LNCAP (cell line): Measurements from ENCODE around the gene HSD17B3.

ENCODE experiments used
- TF ChIP-seq, protein P1 (sequence below): fragments of 450-650 bp; IDR thresholded peaks from 2 replicates; pipeline ENCODE4 v1.5.1; 2017; ENCODE audit warnings: mild to moderate bottlenecking

The HSD17B3 gene

DNA sequence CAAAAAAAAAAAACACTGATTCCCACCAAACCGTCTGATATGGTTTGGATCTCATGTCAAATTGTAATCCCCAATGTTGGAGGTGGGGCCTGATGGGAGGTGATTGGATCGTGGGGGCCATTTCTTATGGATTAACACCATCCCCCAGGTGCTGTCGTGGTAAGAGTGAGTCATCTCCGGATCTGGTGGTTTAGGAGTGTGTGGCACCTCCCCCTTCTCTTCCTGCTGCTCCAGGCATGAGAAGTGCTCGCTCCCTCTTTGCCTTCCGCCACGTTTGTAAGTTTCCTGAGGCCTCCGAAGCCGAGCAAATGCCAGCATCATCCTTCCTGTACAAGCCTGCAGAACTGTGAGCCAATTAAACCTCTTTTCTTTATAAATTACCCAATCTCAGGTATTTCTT, 45.2 kb downstream of the HSD17B3 start:
- TF ChIP-seq, protein P1, sequence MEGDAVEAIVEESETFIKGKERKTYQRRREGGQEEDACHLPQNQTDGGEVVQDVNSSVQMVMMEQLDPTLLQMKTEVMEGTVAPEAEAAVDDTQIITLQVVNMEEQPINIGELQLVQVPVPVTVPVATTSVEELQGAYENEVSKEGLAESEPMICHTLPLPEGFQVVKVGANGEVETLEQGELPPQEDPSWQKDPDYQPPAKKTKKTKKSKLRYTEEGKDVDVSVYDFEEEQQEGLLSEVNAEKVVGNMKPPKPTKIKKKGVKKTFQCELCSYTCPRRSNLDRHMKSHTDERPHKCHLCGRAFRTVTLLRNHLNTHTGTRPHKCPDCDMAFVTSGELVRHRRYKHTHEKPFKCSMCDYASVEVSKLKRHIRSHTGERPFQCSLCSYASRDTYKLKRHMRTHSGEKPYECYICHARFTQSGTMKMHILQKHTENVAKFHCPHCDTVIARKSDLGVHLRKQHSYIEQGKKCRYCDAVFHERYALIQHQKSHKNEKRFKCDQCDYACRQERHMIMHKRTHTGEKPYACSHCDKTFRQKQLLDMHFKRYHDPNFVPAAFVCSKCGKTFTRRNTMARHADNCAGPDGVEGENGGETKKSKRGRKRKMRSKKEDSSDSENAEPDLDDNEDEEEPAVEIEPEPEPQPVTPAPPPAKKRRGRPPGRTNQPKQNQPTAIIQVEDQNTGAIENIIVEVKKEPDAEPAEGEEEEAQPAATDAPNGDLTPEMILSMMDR = no peak

DNA sequence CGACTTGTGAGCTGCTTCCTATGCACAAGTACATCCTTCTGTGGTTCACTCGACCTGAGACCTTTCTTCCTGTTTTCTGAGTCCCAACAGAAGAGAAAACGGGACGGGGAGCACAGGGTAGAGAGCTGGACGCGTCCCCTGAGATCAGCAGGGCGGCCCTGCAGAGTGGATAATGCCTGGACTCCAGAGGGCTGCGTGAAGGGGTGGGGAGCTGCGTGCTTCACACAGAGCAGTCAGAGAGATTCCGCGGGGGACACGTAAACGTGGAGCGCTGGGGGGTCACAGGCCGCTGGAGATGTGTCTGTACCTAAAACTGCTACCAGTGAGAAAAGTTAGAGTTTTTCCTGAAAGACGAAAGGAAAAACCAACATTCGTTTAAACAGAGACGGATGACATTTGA, 46.3 kb downstream of the HSD17B3 start:
- TF ChIP-seq, protein P1 = no peak

DNA sequence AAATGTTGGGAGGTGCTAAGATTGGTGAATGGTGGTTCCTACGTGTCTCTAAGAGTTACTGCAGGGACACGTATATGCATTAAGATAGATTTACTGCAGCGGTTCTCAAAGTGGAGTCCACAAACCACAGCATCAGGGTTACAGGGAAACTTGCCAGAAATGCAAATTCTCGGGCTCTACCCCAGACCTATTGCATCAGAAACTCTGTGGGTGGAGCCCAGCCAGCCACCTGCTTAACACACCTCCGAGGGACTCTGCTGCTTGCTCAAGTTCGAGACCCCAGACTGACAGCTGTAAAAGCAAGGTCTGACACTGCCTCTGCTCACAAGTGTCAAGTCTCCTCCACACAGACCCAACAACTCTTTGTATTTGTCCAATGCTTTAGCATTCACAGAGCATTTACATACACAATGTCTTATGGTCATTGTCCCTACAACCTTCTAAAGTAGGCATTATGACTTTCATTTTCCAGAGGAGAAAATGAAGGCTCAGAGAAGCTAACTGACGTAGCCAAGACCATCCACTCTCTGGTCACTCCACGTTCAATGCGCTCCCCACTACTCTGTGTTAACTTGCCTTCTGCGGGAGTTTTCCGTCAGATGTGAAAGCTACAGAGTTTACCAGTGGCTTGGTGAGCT, 48.8 kb downstream of the HSD17B3 start:
- TF ChIP-seq, protein P1 = no peak

DNA sequence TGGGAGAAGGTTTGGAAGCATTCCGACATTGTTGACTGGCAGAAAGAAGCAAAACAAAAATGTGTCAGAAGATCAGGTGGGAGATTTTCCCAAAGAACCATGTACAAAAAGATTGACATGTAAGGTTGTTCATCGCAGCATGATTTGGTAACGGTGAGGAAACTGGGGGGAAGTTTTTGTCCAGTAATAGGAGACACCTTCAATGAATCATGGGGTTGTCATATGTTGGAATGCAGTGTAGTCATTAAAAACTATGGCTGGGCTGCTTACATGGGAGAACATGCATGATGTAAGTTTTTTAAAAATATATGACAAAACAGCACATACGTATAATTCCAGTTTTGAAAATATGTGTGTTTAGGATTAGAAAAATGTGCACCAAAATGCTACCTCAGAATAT, 50.5 kb downstream of the HSD17B3 start:
- TF ChIP-seq, protein P1 = no peak

DNA sequence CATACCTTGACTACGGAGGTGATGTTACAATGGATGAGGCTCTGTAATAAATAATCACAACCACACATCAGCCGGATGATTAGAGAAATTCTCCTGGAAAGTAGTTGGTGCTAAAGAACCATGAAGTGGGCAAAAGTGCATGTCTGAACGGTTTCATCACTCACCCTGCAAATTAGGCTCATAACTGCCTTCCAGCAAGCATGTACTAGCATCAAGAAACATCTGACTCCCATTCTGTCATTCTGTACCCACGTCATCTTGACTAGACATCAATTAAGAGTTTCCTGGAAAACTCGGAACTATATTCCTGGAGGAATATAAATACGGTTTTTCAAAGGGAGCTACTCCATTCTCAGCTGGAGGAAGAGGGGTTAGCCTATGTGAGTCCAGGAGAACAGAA, 52.2 kb downstream of the HSD17B3 start:
- TF ChIP-seq, protein P1 = no peak

DNA sequence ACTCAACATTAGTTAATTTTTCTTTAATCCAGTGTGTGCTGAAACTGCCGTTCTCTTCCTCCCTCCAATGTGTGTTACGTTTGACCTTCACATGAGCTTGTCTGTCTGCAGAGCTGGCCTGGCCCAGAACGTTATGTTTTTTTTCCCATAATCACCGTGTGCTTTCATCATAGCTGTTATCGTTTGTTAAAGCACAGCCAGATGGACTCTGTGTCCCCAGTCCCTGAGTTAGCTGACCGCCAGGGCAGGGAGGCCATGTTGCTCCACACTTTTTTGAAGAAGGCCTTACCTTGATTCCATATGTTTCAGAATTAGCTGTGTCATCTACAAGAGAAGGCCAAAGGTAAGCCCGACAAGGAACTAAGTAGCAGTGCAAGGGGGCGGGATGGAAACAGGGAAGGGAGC, 55.7 kb downstream of the HSD17B3 start:
- TF ChIP-seq, protein P1 = no peak

DNA sequence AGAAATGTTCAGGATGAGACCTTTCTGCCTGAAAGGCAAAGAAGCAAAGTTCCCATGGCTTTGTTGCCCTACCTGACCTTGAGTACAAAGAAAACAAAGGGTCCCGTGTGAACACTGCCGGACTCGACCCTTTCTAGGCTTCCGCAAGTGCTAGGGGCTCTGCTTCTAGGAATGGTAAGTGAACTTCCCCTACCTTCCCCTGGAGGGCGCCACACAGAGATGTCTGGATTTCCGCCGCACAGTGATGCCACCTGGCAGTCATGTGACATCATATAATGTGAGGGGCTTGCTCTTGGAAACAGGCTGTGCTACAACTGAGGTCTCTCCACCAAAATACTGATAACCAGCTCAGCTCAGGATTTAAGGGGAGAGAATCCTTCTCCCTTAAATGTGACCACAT, 56.6 kb downstream of the HSD17B3 start:
- TF ChIP-seq, protein P1 = no peak

DNA sequence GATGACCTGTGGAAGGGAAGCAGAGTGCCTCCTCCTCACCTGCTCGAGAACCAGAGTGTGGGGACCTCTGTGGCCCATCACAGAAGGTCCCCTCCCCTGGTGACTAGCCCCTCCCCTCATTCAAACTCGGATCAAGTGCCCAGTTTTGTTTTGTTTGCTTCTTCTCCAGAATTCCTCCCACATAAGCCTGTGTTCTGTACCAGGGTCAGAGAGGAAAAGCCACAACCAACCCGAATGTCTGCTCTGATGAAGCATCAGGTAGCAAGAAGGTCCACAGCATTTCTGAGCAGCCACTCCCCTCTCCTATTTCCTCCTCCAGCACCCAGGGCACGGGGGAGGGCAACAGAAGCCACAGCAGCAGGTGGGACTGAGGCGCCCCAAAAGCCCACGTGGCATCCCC, 58.2 kb downstream of the HSD17B3 start:
- TF ChIP-seq, protein P1 = no peak
